OCI-M2 (cell line): Measurements from ENCODE around the gene SLC9B1.
"Not testable (repeated sequence)": the region's sequence is repeated elsewhere in the genome, so short reads cannot be mapped to it uniquely, and the experiment has no call there.

Source experiments
- DNase-seq: peaks from one replicate; lab custom pipeline; 2025; ENCODE audit not compliant: unreplicated experiment; lab: John Stamatoyannopoulos, UW

The SLC9B1 gene

DNA sequence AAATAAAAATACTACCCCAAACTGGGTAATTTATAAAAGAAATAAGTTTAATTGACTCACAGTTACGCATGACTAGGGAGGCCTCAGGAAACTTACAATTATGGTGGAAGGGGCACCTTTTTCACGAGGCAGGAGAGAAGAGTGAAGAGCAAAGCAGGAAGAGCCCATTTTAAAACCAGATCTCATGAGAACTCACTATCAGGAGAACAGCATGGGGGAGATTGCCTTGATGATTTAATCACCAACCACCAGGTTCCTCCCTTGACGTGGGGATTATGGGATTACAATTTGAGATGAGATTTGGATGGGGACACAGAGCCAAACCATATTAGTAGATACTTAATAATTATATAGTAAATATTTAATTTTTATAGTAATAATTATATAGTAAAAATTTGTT lies 140.6 kb downstream of the SLC9B1 start:
- DNase-seq, result no peak

DNA sequence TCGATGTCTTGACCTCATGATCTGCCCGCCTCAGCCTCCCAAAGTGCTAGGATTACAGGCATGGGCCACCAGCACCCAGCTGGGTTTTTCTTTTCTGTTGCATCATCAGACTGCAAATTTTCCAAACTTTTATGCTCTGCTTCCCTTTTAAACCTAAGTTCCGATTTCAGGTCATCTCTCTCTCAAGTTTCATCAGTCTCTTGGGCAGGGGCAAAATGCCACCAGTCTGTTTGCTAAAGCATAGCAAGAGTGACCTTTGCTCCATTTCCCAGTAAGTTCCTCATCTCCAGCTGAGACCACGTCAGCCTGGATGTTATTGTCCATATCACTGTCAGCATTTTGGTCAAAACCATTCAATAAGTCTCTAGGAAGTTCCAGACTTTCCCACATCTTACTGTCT lies 141.2 kb downstream of the SLC9B1 start:
- DNase-seq, result not testable (repeated sequence)

DNA sequence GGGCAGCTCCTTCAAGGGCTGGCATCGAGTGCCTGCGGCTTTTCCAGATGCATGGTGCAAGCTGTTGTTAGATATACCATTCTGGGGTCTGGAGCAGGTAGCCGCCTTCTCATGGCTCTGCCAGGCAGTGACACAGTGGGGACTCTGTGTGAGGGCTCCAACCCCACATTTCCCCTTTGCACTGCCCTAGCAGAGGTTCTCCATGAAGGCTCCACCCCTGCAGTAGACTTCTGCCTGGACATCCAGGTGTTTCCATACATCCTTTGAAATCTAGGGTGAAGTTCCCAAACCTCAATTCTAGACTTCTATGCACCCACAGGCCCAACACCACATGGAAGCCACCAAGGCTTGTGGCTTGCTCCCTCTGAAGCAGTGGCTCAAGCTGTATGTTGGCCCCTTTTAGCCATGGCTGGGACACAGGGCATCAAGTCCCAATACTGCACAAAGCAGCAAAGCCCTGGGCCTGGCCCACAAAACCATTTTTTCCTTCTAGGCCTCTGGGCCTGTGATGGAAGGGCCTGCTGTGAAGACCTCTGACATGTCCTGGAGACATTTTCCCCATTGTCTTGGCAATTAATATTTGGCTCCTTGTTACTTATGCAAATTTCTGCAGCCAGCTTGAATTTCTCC lies 141.9 kb downstream of the SLC9B1 start:
- not testable (repeated sequence) for DNase-seq

DNA sequence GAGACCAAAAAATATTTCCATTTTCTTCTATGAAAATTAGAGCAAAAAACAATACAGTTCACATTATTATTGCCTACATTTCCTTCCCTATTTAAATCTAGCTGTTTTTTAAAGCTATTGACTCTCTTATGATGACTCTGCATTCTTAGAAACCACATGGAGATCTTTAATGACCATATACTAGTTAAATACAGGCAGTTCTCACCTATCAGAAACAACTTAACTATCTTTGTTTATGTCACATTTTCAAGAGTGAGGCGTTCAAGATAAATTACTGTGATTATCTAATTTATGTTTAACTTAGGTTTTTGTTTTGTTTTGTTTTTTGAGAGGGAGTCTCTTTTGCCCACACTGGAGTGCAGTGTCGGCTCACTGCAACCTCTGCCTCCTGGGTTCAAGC lies 147.7 kb downstream of the SLC9B1 start:
- DNase-seq, result no peak

DNA sequence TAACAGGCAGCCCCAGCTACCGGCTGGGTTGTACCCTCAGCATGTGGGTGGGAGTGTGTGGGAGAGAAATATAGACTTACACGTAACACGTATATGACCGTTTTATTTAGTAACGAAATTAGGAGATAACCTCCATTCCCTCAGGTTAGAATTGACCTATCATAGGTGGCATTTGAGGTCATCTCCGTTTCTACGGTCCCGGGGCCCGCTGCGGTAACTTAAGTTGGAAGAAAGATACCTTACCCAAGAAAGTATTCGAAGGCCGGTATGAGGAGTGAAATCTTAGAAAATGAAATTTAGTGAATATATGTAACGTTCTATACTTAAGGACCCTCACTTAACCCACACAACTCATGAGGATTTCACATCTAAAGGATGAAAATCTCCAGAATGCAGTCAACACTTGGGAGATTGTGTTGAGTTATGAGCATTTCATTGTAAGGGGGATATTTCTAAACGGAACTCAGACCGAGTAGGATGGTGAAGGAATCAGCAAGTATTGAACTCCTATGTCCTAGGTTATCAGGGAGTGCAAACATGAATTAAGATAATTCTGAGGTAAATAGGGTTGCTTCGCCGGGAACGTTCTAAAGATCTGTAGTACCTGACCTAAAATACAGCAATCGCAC lies 149.8 kb downstream of the SLC9B1 start:
- DNase-seq, result no peak

DNA sequence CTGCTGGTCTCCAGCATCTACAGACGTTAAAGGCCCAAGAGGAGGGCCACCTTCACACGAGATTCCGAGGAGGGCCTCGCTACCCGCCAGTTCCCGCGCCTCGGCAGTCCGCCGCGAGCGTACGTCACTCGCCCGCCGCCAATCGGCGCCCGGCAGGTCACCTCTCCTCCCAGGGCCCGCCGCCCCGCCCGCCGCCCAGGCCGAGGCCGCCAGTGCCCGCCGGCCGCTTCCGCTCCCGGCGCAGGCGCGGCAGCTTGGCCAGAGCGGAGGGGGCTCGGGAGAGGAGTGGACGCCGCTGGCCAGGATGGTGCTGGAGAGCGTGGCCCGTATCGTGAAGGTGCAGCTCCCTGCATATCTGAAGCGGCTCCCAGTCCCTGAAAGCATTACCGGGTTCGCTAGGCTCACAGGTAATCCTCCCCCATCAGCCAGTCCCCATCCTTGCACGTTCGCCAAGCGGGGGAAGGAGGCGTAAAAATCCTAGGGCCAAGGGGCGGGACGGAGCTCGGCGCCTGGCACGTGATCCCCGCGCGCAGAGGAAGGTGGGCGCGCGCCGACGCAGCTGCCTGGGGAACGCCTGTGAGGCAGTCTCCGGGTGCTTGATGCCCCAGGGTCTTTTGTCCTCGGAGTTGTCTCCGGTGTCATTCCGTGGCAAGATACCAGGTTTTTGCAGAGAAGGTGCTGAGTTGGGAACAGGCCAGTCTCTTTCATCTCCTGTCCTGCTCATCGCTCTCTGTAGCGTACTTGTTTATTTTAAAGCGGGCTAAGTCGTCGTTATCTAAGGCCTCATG lies 150.5 kb downstream of the SLC9B1 start, which contains the start of gene CISD2:
TSS of gene CISD2 (plus strand) at position 212 of the 788 bp plus-strand sequence. CDS start at position 305, 93 bp downstream.
- peak; percentile 68 for DNase-seq

DNA sequence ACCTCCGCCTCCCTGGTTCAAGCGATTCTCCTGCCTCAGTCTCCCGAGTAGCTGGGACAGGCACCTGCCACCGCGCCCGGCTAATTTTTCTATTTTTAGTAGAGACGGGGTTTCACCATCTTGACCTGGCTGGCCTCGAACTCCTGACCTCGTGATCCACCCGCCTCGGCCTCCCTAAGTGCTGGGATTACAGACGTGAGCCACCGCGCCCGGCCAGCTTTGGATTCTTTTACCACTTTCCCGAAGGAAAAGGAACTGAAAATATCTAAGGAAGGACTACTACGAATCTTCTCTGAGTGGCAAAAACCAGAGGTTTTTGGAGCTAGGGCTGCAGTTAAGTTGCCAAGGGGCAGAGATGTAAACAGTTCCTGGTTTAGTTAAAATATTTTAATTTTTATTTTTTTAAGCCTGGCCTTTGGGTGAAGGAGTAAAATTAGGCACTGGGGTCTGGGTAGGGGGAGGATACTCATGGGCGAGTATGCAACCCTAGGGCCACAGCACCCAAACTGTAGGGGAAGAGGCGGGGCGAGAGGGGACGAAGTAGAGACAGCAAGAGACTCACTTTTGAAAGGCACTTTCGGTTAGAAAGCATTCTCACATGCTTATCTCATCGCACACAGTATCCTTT lies 151.2 kb downstream of the SLC9B1 start:
- DNase-seq, result no peak

DNA sequence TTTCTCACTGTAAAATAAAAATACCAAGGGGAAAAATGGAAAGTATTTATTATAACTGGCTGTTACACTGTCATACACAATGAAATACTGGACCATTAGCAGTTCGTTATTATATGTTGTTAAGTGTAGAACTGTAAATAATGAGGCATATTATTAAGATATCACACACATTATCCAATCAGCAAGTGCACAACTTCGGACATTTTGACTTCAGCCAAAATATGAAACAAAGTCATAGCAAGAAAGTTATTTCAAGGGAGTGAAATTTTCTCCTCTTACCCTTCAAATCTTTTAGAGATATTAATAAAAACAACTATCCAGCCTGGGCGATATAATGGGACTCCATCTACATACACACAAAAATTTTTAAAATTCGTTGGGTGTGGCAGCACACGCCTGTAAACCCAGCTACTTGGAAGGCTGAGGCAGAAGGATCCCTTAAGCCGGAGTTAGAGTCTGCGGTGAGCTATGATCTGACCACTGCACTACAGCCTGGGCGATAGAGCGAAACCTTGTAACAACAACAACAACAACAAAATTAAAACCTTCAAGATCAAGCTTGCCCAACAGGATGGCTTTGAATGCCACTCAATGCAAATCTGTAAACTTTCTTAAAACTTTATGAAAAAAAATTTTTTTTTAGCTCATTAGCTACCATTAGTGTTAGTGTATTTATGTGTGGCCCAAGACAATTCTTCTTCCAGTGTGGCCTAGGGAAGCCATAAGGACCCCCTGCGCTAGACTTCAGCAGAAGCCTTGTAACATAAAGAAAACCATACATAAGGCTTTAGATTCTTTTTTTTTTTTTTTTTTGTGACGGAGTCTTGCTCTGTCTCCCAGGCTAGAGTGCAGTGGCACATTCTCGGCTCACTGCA lies 152.0 kb downstream of the SLC9B1 start:
- no peak for DNase-seq

DNA sequence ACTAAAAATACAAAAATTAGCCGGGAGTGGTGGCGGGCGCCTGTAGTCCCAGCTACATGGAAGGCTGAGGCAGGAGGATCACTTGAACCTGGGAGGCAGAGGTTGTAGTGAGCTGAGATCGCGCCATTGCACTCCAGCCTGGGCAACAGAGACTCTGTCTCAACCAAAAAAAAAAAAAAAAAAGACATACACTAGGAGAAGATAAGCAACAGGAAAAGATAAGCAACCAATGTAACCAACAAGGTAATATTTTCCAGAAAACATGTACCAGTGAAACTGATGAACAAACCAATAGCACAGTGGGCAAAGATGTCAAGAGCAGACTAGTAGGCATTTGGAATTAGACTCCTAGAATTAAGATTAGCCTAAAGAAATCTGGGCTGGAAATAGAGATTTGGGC lies 154.2 kb downstream of the SLC9B1 start:
- DNase-seq, result not testable (repeated sequence)

DNA sequence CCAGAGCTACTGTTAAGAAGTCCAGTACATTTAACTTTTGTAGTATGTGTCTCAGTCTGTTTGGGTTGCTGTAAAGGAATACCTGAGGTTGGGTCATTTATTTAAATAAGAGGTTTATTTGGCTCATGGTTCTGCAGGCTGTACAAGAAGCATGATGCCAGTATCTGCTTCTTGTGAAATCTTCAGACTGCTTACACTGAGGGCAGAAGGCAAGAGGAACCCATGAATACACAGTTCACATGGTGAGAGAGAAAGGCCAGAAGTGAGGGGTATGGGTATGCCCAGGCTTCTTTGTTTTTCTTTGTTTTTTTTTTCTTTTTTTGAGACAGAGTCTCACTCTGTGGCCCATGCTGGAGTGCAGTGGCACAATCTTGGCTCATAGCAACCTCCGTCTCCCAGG lies 156.8 kb downstream of the SLC9B1 start:
- DNase-seq, result no peak

DNA sequence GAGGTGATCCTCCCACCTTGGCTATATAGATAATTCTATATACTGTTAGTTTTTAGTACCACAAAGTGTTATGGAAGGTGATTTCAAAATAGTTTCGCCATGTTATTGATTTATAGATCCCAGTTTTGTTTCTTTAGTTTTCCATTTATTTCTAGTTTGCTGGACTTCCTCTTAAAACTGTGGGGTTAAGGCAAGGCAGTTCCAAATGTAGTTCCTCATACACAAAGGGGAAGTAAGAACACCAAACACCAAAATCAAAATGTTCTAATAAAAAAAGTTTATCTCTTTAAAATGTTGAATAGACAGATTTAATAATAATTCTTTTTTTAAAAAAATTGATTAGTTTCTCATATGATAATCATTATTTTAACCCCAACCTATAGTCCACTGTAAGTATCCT lies 157.5 kb downstream of the SLC9B1 start:
- no peak for DNase-seq

DNA sequence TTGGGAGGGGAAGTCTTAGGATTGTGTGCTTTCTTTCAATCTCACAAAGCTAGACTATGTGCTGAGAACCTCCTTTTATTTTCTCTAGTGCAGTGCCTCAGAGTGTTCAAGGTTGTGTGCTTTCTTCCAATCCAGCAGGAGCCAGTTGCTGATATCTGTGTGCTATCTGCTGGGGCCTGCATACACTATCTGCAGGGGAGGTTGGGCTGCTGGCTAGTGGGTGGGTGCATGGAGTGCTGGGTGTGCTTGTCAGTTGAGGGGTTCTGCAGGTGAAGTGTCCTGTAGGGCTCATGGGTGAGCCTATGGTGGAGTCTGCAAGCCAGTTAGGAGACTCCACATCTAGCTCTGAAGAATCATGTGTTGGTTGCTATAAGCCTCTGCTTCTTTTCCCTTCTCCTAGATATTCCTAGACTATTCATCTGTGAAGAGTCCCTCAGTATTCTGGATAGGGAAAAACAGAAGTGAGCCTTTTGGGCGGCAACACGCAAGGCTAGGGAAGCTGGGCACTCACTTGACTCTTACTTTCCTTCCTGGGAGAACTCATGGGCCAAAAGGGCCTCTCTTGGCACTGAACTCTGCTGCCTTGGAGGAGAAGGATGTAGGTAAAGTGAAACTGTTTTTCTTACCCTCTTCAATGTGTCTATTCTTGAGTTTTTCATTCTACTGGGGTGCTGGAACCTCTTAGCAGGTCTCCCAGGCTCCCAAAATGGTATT lies 158.7 kb downstream of the SLC9B1 start:
- no peak for DNase-seq

DNA sequence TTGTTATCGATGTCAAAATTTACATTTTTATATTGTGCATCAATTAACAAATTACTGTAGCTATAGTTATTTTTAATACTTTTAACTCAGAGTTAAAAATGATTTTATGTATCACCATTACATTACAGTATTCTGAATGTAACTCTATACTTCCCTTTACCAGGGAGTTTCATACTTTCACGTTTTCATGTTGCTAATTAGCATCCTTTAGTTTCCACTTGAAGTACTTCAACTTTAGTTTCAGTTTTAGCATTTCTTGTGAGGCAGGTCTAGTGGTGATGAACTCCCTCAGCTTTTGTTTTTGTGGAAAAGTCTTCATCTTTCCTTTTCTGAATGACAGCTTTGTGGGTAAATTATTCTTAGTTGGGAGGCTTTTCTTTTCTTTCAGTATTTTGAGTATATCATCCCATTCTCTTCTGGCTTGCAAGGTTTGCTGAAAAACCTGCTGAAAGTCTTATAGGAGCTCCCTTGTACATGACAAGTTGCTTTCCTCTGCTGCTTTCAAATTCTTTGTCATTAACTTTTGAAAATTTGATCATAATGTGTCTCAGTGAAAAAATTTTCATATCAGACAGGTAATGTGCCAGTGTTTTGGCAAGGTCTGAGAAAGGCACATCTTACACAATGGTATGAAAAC lies 160.6 kb downstream of the SLC9B1 start:
- DNase-seq, result no peak
